SU-DHL-6 (cell line): ENCODE results near the gene UBE4B.
A peak's percentile ranks its signal among the peaks of the same experiment; 100 is the strongest.

Source experiments
- H2AFZ ChIP-seq: fragments of 200-600 bp; sonication (generic); 2 replicates; pipeline ENCODE4 v1.6.1; 2014; ENCODE audit warnings: low read depth, mild to moderate bottlenecking, moderate library complexity, mixed read lengths, antibody characterized with exemption, low read length; ENCODE audit not compliant: severe bottlenecking
- H3F3A ChIP-seq: fragments of 200-600 bp; shearing (Covaris generic); 2 replicates; pipeline ENCODE4 v1.6.0; 2016; ENCODE audit warnings: antibody characterized with exemption, mild to moderate bottlenecking; ENCODE audit not compliant: insufficient read depth
- H3K27ac ChIP-seq: fragments of 200-600 bp; sonication (generic); 2 replicates; pipeline ENCODE4 v1.5.1; 2016; ENCODE audit warnings: low read depth, mild to moderate bottlenecking, low read length, moderate library complexity, mixed read lengths
- H3K27me3 ChIP-seq: fragments of 200-600 bp; sonication (generic), shearing (Covaris generic); 2 replicates; pipeline ENCODE4 v1.6.0; 2014; ENCODE audit warnings: mild to moderate bottlenecking, low read length
- H3K36me3 ChIP-seq: fragments of 200-600 bp; sonication (generic); 2 replicates; pipeline ENCODE4 v1.6.1; 2014; ENCODE audit warnings: mild to moderate bottlenecking, low read length, mixed read lengths
- H3K4me2 ChIP-seq: fragments of 300-600, 200-600 bp; shearing (Covaris generic), sonication (generic); 2 replicates; pipeline ENCODE4 v1.6.0; 2014; ENCODE audit warnings: low read length, low read depth, mild to moderate bottlenecking; ENCODE audit not compliant: poor library complexity, severe bottlenecking
- H3K4me3 ChIP-seq: fragments of 200-600 bp; sonication (generic); 2 replicates; pipeline ENCODE4 v1.5.1; 2014; ENCODE audit warnings: antibody characterized with exemption, low read length, mild to moderate bottlenecking, mixed read lengths; ENCODE audit not compliant: insufficient read depth, poor library complexity, severe bottlenecking
- H3K79me2 ChIP-seq: fragments of 200-600 bp; sonication (generic); 2 replicates; pipeline ENCODE4 v1.6.1; 2014; ENCODE audit warnings: mild to moderate bottlenecking, low read length, moderate library complexity; ENCODE audit not compliant: insufficient read depth
- H3K9ac ChIP-seq: fragments of 200-600 bp; sonication (generic); 2 replicates; pipeline ENCODE4 v1.7.0; 2014; ENCODE audit warnings: mild to moderate bottlenecking, low read length
- H3K9me2 ChIP-seq: fragments of 200-600 bp; sonication (generic); replicated peaks from 2 replicates; pipeline ENCODE4 v1.6.1; 2014; ENCODE audit warnings: low read length; ENCODE audit not compliant: insufficient read depth
- H3K9me3 ChIP-seq: fragments of 200-600 bp; sonication (generic); 2 replicates; pipeline ENCODE4 v1.6.1; 2014; ENCODE audit warnings: low read length, mixed read lengths; ENCODE audit not compliant: insufficient read depth
- H4K20me1 ChIP-seq: fragments of 200-600 bp; sonication (generic); 2 replicates; pipeline ENCODE4 v1.6.1; 2014; ENCODE audit warnings: low read depth, mild to moderate bottlenecking, antibody characterized with exemption, low read length, moderate library complexity, mixed read lengths
- CTCF ChIP-seq: fragments of 200-600 bp; sonication (generic); IDR thresholded peaks from one replicate; pipeline ENCODE4 v1.5.1; 2017; ENCODE audit warnings: antibody characterized with exemption, mild to moderate bottlenecking, low read length, moderate library complexity; ENCODE audit not compliant: insufficient read depth, poor library complexity, severe bottlenecking
- EZH2phosphoT487 ChIP-seq: fragments of 200-600 bp; sonication (generic), shearing (Covaris generic); conservative IDR thresholded peaks from 2 replicates; pipeline ENCODE4 v1.6.1; 2018; ENCODE audit warnings: mild to moderate bottlenecking, antibody characterized with exemption, low read length, moderate library complexity, mixed read lengths

The UBE4B gene

DNA sequence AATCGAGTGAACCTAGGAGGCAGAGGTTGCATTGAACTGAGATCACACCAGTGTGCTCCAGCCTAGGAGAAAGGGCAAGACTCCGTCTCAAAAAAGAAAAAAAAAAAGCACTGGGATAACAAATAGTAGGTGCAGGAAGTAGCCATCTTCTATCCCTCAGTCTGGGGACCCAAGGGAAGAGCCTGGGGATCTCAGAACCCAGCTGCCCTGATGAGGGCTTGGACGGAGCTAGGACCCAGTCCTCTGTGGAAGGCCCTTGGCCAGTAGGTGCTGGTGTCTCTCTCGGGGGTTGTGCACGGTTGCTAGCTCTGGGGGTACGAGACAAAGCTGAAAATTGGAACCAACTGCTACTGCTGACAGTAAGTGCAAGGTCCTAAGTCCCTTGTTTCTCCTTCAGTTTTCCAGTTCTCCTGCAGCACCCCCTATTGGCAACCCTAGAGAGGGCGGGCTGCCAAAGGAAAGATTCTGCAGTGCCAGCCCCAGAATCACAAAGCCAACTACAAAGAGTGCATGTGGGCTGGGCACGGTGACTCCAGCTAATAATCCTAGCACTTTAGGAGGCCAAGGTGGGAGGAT is 120.0 kb downstream of the UBE4B start:
- Histone ChIP-seq H3K36me3 (no peaks in the 10 kb centered on the region), H3K9me3 (no peaks in the 10 kb centered on the region), H3K27ac (no peak overlapping the region), H4K20me1 (no peaks in the 10 kb centered on the region), H3K79me2 (no peaks in the 10 kb centered on the region), H3K4me3 (no peak overlapping the region), H3K9ac (no peak overlapping the region), H3F3A (no peaks in the 10 kb centered on the region), H3K27me3 (no peaks in the 10 kb centered on the region), H3K4me2 (no peak overlapping the region), H2AFZ (no peak overlapping the region), H3K9me2 (no peaks in the 10 kb centered on the region)
- TF ChIP-seq CTCF (peak; percentile 36), EZH2phosphoT487 (no peak)

GRCh38 chr1:10155087-10155712 is 122.4 kb downstream of the UBE4B start:
- Histone ChIP-seq H3K9me3 (no peaks in the 10 kb centered on the region), H3K79me2 (no peaks in the 10 kb centered on the region), H3K27me3 (no peaks in the 10 kb centered on the region), H3K27ac (no peak overlapping the region), H3K4me3 (no peak overlapping the region), H3K36me3 (no peaks in the 10 kb centered on the region), H4K20me1 (no peaks in the 10 kb centered on the region), H2AFZ (no peak overlapping the region), H3K4me2 (no peak overlapping the region), H3K9me2 (no peaks in the 10 kb centered on the region), H3K9ac (no peak overlapping the region), H3F3A (no peaks in the 10 kb centered on the region)
- no peak for TF ChIP-seq EZH2phosphoT487
- TF ChIP-seq CTCF: no peak

- TF ChIP-seq EZH2phosphoT487: no peak
- no peak for TF ChIP-seq CTCF
- Histone ChIP-seq H3K36me3 (no peaks in the 10 kb centered on the region), H3K4me2 (no peak overlapping the region), H3K9me2 (no peaks in the 10 kb centered on the region), H3K27me3 (no peaks in the 10 kb centered on the region), H3K9ac (no peak overlapping the region), H3K4me3 (no peak overlapping the region), H2AFZ (no peak overlapping the region), H3K27ac (no peak overlapping the region), H3K9me3 (no peaks in the 10 kb centered on the region), H3F3A (no peaks in the 10 kb centered on the region), H4K20me1 (no peaks in the 10 kb centered on the region), H3K79me2 (no peaks in the 10 kb centered on the region)
These were observed 127.4 kb downstream of the UBE4B start for GRCh38 chr1:10160173-10160572.
